Stimulated activated CD8-positive, alpha-beta memory T cell treated with anti-CD3 and anti-CD28 coated beads, Interleukin-2, amount 100 ng/mL, for 48 hours (primary cell): Measurements from ENCODE around the gene ACER1.

Experiments
- DNase-seq, 2 donors: peaks; one replicate each; pipeline ENCODE4 v3.0.0-alpha.2; 2020; ENCODE audit warnings: low read depth in 2 of 2

ACER1 gene

GRCh38 chr19:6268382-6268771 is 65.0 kb downstream of the ACER1 start:
- no peak for DNase-seq

- no peak for DNase-seq
Observed at GRCh38 chr19:6267552-6268381, 65.6 kb downstream of the ACER1 start.

- no peak for DNase-seq
Observed at GRCh38 chr19:6264803-6265202, 68.6 kb downstream of the ACER1 start.

- DNase-seq = no peak
Observed at GRCh38 chr19:6263735-6264444, 69.5 kb downstream of the ACER1 start.

- no peak for DNase-seq
Observed at GRCh38 chr19:6263306-6263705, 70.1 kb downstream of the ACER1 start.

- no peak for DNase-seq
Observed at GRCh38 chr19:6262519-6262918, 70.9 kb downstream of the ACER1 start.

- no peak for DNase-seq
Observed at GRCh38 chr19:6261883-6262282, 71.5 kb downstream of the ACER1 start.

GRCh38 chr19:6260912-6261650 is 72.3 kb downstream of the ACER1 start:
- DNase-seq = no peak

- DNase-seq = no peak
Observed at GRCh38 chr19:6260376-6260775, 73.0 kb downstream of the ACER1 start.

- no peak for DNase-seq
Observed at GRCh38 chr19:6259312-6259861, 74.0 kb downstream of the ACER1 start.

- DNase-seq = no peak
Observed at GRCh38 chr19:6258812-6259311, 74.5 kb downstream of the ACER1 start.
